CD1c-positive myeloid dendritic cell (primary cell): ENCODE results near the gene PER1.
A peak's percentile ranks its signal among the peaks of the same experiment; 100 is the strongest.

ENCODE experiments used
- DNase-seq: peaks from one replicate; pipeline ENCODE4 v3.0.0-alpha.2; 2016; ENCODE audit errors: extremely low spot score

The PER1 gene

GRCh38 chr17:8154608-8155155, 2.5 kb upstream of the PER1 start:
- no peak for DNase-seq

GRCh38 chr17:8153957-8154607, 1.9 kb upstream of the PER1 start:
- peak; percentile 98 for DNase-seq

- peak; percentile 96 for DNase-seq
Observed at GRCh38 chr17:8153525-8153956, 1.3 kb upstream of the PER1 start.

- DNase-seq, result no peak
Observed at GRCh38 chr17:8153031-8153451, 837 bp upstream of the PER1 start.

GRCh38 chr17:8151641-8152111, 528 bp downstream of the PER1 start:
- DNase-seq, result peak; percentile 93

- DNase-seq, result peak; percentile 92
Observed at GRCh38 chr17:8151120-8151640, 1.0 kb downstream of the PER1 start.

GRCh38 chr17:8150194-8151119, 1.7 kb downstream of the PER1 start:
- no peak for DNase-seq

- DNase-seq, result no peak
Observed at GRCh38 chr17:8149419-8150193, 2.6 kb downstream of the PER1 start.

GRCh38 chr17:8148560-8148959, 3.6 kb downstream of the PER1 start:
- DNase-seq, result no peak

- no peak for DNase-seq
Observed at GRCh38 chr17:8147805-8148404, 4.3 kb downstream of the PER1 start.

- DNase-seq, result no peak
Observed at GRCh38 chr17:8147141-8147804, 4.9 kb downstream of the PER1 start.

GRCh38 chr17:8146381-8147140, 5.6 kb downstream of the PER1 start:
- no peak for DNase-seq

GRCh38 chr17:8145811-8146210, 6.4 kb downstream of the PER1 start:
- no peak for DNase-seq

GRCh38 chr17:8144401-8145231, 7.6 kb downstream of the PER1 start:
- DNase-seq, result no peak

GRCh38 chr17:8143581-8144400, 8.4 kb downstream of the PER1 start:
- no peak for DNase-seq

GRCh38 chr17:8142887-8143580, 9.2 kb downstream of the PER1 start:
- DNase-seq, result no peak

GRCh38 chr17:8142158-8142886, 9.9 kb downstream of the PER1 start:
- DNase-seq, result no peak
